GM19324 (cell line): ENCODE data around the gene POLR2L.

ENCODE experiments used
- ATAC-seq: cut with Tn5 transposase; IDR thresholded peaks from one replicate; pipeline ENCODE4 v1.9.1; 2021; ENCODE audit warnings: mild to moderate bottlenecking, moderate library complexity; ENCODE audit not compliant: unreplicated experiment, low FRiP score

The POLR2L gene

GRCh38 chr11:855796-856195 is 13.5 kb upstream of the POLR2L start:
- ATAC-seq, result no peak

- ATAC-seq, result no peak
Measured at GRCh38 chr11:855330-855674, 13.0 kb upstream of the POLR2L start.

GRCh38 chr11:854601-855329 is 12.4 kb upstream of the POLR2L start:
- no peak for ATAC-seq

- no peak for ATAC-seq
Measured at GRCh38 chr11:853682-854448, 11.5 kb upstream of the POLR2L start.

GRCh38 chr11:852762-853161 is 10.4 kb upstream of the POLR2L start:
- no peak for ATAC-seq

GRCh38 chr11:850775-851763 is 8.7 kb upstream of the POLR2L start:
- no peak for ATAC-seq

- ATAC-seq, result no peak
Measured at GRCh38 chr11:849951-850774, 7.8 kb upstream of the POLR2L start.

- no peak for ATAC-seq
Measured at GRCh38 chr11:849104-849824, 6.9 kb upstream of the POLR2L start.

GRCh38 chr11:848380-848931 is 6.1 kb upstream of the POLR2L start:
- no peak for ATAC-seq

GRCh38 chr11:847876-848275 is 5.5 kb upstream of the POLR2L start:
- no peak for ATAC-seq

- no peak for ATAC-seq
Measured at GRCh38 chr11:846496-847098, 4.3 kb upstream of the POLR2L start.

- ATAC-seq, result no peak
Measured at GRCh38 chr11:845872-846495, 3.7 kb upstream of the POLR2L start.

GRCh38 chr11:844693-845644 is 2.6 kb upstream of the POLR2L start:
- no peak for ATAC-seq

- no peak for ATAC-seq
Measured at GRCh38 chr11:843818-844692, 1.7 kb upstream of the POLR2L start.

- peak; percentile 5 for ATAC-seq
Measured at GRCh38 chr11:843086-843734, 881 bp upstream of the POLR2L start.

- ATAC-seq, result peak; percentile 16
Measured at GRCh38 chr11:841981-842369, 354 bp downstream of the POLR2L start.
